HL-60 (cell line): Measurements from ENCODE around the gene DEUP1.

ENCODE experiments used
- CTCF ChIP-seq: IDR thresholded peaks from one replicate; pipeline ENCODE4 v1.5.1; 2011; ENCODE audit warnings: low read length, control low read depth, inconsistent platforms; ENCODE audit not compliant: insufficient read depth
- GABPA ChIP-seq: IDR thresholded peaks from 2 replicates; pipeline ENCODE4 v1.6.1; 2012; ENCODE audit warnings: low read depth
- POLR2AphosphoS5 ChIP-seq: IDR thresholded peaks from 2 replicates; pipeline ENCODE4 v1.6.1; 2012; ENCODE audit warnings: low read depth
- REST ChIP-seq: IDR thresholded peaks from 2 replicates; pipeline ENCODE4 v1.6.1; 2012; ENCODE audit warnings: low read depth; ENCODE audit not compliant: insufficient replicate concordance
- SPI1 ChIP-seq: IDR thresholded peaks from 2 replicates; pipeline ENCODE4 v1.6.1; 2012; ENCODE audit warnings: low read depth, mild to moderate bottlenecking, borderline replicate concordance

- TF ChIP-seq CTCF (no peak), SPI1 (no peak), POLR2AphosphoS5 (no peak), REST (no peak), GABPA (no peak)
Observed at GRCh38 chr11:93295921-93296575, 34.5 kb upstream of the DEUP1 start.
